SW 1271 (cell line): ENCODE data around the gene SNX25.
A peak's percentile ranks its signal among the peaks of the same experiment; 100 is the strongest.

Source experiments
- DNase-seq, 2 experiments: peaks; one replicate each; lab custom pipeline; 2025; lab: John Stamatoyannopoulos, UW

The SNX25 gene

GRCh38 chr4:185379326-185380295 is 170.2 kb downstream of the SNX25 start:
- no peak for DNase-seq

GRCh38 chr4:185380320-185380719 is 170.9 kb downstream of the SNX25 start:
- DNase-seq: no peak

- DNase-seq: no peak
These were observed 172.1 kb downstream of the SNX25 start for GRCh38 chr4:185381288-185382196.

GRCh38 chr4:185382754-185383153 is 173.4 kb downstream of the SNX25 start:
- DNase-seq: no peak

- no peak for DNase-seq
These were observed 174.1 kb downstream of the SNX25 start for GRCh38 chr4:185383451-185383850.

- no peak for DNase-seq
These were observed 174.7 kb downstream of the SNX25 start for GRCh38 chr4:185384061-185384460.

- DNase-seq: no peak
These were observed 175.5 kb downstream of the SNX25 start for GRCh38 chr4:185384930-185385331.

GRCh38 chr4:185387957-185388356 is 178.6 kb downstream of the SNX25 start:
- no peak for DNase-seq

- DNase-seq: no peak
These were observed 181.5 kb downstream of the SNX25 start for GRCh38 chr4:185390941-185391340.

- no peak for DNase-seq
These were observed 182.8 kb downstream of the SNX25 start for GRCh38 chr4:185392156-185392555.

GRCh38 chr4:185394568-185395237 is 185.3 kb downstream of the SNX25 start:
- DNase-seq: no peak

GRCh38 chr4:185395238-185395955 is 186.0 kb downstream of the SNX25 start, which contains the start of gene LRP2BP:
LRP2BP (minus strand) TSS chr4:185395924; CDS start chr4:185378186, 17,738 bp downstream.
- no peak for DNase-seq

- DNase-seq: peak; percentile 62 to 83
These were observed 186.7 kb downstream of the SNX25 start for GRCh38 chr4:185395956-185396723.

- DNase-seq: no peak
These were observed 187.5 kb downstream of the SNX25 start, which contains the start of gene ANKRD37 for GRCh38 chr4:185396724-185397385. ANKRD37 (plus strand) TSS chr4:185396841; CDS start chr4:185396924, 83 bp downstream.

- no peak for DNase-seq
These were observed 189.2 kb downstream of the SNX25 start for GRCh38 chr4:185398618-185399017.

- no peak for DNase-seq
These were observed 190.1 kb downstream of the SNX25 start for GRCh38 chr4:185399466-185399865.

GRCh38 chr4:185404031-185404430 is 194.6 kb downstream of the SNX25 start:
- DNase-seq: no peak

- DNase-seq: no peak
These were observed 196.1 kb downstream of the SNX25 start for GRCh38 chr4:185405296-185405999.

- DNase-seq: no peak
These were observed 199.0 kb downstream of the SNX25 start for GRCh38 chr4:185408432-185408831.
